Neural progenitor cell (in vitro differentiated cells): ENCODE results near the gene PDE3B. TPM values are rescaled to one million over a fixed set of nuclear protein-coding genes. Genes with fewer than 3 reads are reported as not detected.
"Not testable (repeated sequence)": the region's sequence is repeated elsewhere in the genome, so short reads cannot be mapped to it uniquely, and the experiment has no call there.

Experiments
- DNase-seq: peaks from one replicate; pipeline ENCODE4 v3.0.0-alpha.2; 2016; ENCODE audit warnings: low spot score
- H2AFZ ChIP-seq: fragments of 200-600 bp; sonication (generic); replicated peaks from 2 replicates; pipeline ENCODE4 v1.6.1; 2016; ENCODE audit warnings: antibody characterized with exemption
- H3F3A ChIP-seq: fragments of 200-600 bp; sonication (generic); 2 replicates; pipeline ENCODE4 v1.6.1; 2016; ENCODE audit warnings: antibody characterized with exemption, low read depth
- H3K27ac ChIP-seq: fragments of 200-600 bp; sonication (generic); 2 replicates; pipeline ENCODE4 v1.5.1; 2016; ENCODE audit warnings: mild to moderate bottlenecking
- H3K27me3 ChIP-seq: fragments of 200-600 bp; sonication (generic); 2 replicates; pipeline ENCODE4 v1.6.1; 2016; ENCODE audit warnings: mild to moderate bottlenecking, moderate library complexity
- H3K36me3 ChIP-seq: fragments of 200-600 bp; sonication (generic); 2 replicates; pipeline ENCODE4 v1.5.1; 2016
- H3K4me1 ChIP-seq: fragments of 200-600 bp; sonication (generic); 2 replicates; pipeline ENCODE4 v1.6.1; 2016; ENCODE audit warnings: mixed run types
- H3K4me2 ChIP-seq: fragments of 200-600 bp; sonication (generic); 2 replicates; pipeline ENCODE4 v1.6.1; 2016
- H3K4me3 ChIP-seq: fragments of 200-600 bp; sonication (generic); 2 replicates; pipeline ENCODE4 v1.5.1; 2016
- H3K79me2 ChIP-seq: fragments of 200-600 bp; sonication (generic); 2 replicates; pipeline ENCODE4 v1.6.1; 2016; ENCODE audit warnings: low read depth
- H3K9ac ChIP-seq: fragments of 200-600 bp; sonication (generic); 2 replicates; pipeline ENCODE4 v1.6.1; 2016
- H3K9me3 ChIP-seq: fragments of 200-600 bp; sonication (generic); 2 replicates; pipeline ENCODE4 v1.5.1; 2016; ENCODE audit warnings: low read depth
- H4K20me1 ChIP-seq: fragments of 200-600 bp; sonication (generic); 2 replicates; pipeline ENCODE4 v1.6.1; 2016; ENCODE audit warnings: low read depth
- H3K27ac Mint-ChIP-seq: 3 replicates; pipeline ENCODE4 v1.8.0; 2021; ENCODE audit warnings: mixed read lengths
- H3K27me3 Mint-ChIP-seq: 2 replicates; pipeline ENCODE4 v1.8.0; 2022; ENCODE audit warnings: low read depth, mild to moderate bottlenecking, inconsistent platforms, moderate library complexity, mixed read lengths; ENCODE audit not compliant: insufficient read depth
- H3K36me3 Mint-ChIP-seq: 3 replicates; pipeline ENCODE4 v1.8.0; 2021; ENCODE audit warnings: mixed read lengths
- H3K4me1 Mint-ChIP-seq: 3 replicates; pipeline ENCODE4 v1.8.0; 2021; ENCODE audit warnings: mixed read lengths
- H3K4me3 Mint-ChIP-seq: 3 replicates; pipeline ENCODE4 v1.8.0; 2021; ENCODE audit warnings: mild to moderate bottlenecking, moderate library complexity, mixed read lengths
- H3K9me3 Mint-ChIP-seq: 3 replicates; pipeline ENCODE4 v1.8.0; 2020; ENCODE audit warnings: mixed read lengths
- EZH2 ChIP-seq: fragments of 200-600 bp; sonication (generic); IDR thresholded peaks from 2 replicates; pipeline ENCODE4 v1.6.1; 2017; ENCODE audit warnings: antibody characterized with exemption, mild to moderate bottlenecking, moderate library complexity
- EZH2phosphoT487 ChIP-seq: fragments of 200-600 bp; sonication (generic); IDR thresholded peaks from 2 replicates; pipeline ENCODE4 v1.6.1; 2017; ENCODE audit warnings: antibody characterized with exemption
- total RNA-seq: library from RNA; depleted of rRNA; stranded (reverse); fragments of >200 nt; gene quantifications from 2 replicates; pipeline ENCODE4 v1.2.3, GENCODE V29; 2015; ENCODE audit warnings: low replicate concordance
- TF ChIP-seq, protein P1 (sequence below): fragments of 200-600 bp; sonication (generic); IDR thresholded peaks from 2 replicates; pipeline ENCODE4 v1.5.1; 2017; ENCODE audit warnings: antibody characterized with exemption, mild to moderate bottlenecking

The PDE3B gene
- total RNA-seq, 1 donor from 2014 or later, result 14.3 TPM

DNA sequence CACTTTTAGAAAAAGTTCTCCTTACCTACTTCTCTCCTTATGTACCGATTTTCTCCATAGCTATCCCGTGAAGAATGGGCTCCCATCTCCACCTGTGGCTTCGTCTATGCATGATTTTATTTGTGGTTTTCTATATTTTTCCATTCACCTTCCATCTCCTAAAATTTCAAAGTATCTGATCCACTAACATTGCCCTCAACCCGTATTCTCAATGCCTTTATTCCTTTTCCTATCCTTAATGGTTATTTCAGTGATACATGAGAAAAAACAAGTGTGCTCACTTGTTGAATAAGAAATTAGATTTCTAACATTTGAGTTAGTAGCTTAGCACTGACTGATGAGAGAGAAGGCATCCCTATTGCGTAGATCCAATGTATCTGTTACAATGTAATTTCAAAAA lies 231.6 kb downstream of the PDE3B start:
- TF ChIP-seq EZH2phosphoT487, result no peak
- no peak for TF ChIP-seq EZH2
- TF ChIP-seq, protein P1, sequence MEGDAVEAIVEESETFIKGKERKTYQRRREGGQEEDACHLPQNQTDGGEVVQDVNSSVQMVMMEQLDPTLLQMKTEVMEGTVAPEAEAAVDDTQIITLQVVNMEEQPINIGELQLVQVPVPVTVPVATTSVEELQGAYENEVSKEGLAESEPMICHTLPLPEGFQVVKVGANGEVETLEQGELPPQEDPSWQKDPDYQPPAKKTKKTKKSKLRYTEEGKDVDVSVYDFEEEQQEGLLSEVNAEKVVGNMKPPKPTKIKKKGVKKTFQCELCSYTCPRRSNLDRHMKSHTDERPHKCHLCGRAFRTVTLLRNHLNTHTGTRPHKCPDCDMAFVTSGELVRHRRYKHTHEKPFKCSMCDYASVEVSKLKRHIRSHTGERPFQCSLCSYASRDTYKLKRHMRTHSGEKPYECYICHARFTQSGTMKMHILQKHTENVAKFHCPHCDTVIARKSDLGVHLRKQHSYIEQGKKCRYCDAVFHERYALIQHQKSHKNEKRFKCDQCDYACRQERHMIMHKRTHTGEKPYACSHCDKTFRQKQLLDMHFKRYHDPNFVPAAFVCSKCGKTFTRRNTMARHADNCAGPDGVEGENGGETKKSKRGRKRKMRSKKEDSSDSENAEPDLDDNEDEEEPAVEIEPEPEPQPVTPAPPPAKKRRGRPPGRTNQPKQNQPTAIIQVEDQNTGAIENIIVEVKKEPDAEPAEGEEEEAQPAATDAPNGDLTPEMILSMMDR, result no peak
- Mint-ChIP-seq H3K36me3 (peaks cover 2% of the 10 kb centered on the region), H3K4me1 (no peaks in the 10 kb centered on the region), H3K4me3 (no peak overlapping the region), H3K27me3 (no peaks in the 10 kb centered on the region), H3K27ac (no peak overlapping the region), H3K9me3 (no peaks in the 10 kb centered on the region)
- Histone ChIP-seq H3K4me3 (no peak overlapping the region), H2AFZ (no peak overlapping the region), H3K4me2 (no peak overlapping the region), H3K4me1 (no peaks in the 10 kb centered on the region), H3K9ac (no peak overlapping the region), H4K20me1 (no peaks in the 10 kb centered on the region), H3K27ac (no peak overlapping the region), H3K9me3 (no peaks in the 10 kb centered on the region), H3K27me3 (no peaks in the 10 kb centered on the region), H3K79me2 (no peaks in the 10 kb centered on the region), H3F3A (no peaks in the 10 kb centered on the region), H3K36me3 (no peaks in the 10 kb centered on the region)
- DNase-seq, result no peak

DNA sequence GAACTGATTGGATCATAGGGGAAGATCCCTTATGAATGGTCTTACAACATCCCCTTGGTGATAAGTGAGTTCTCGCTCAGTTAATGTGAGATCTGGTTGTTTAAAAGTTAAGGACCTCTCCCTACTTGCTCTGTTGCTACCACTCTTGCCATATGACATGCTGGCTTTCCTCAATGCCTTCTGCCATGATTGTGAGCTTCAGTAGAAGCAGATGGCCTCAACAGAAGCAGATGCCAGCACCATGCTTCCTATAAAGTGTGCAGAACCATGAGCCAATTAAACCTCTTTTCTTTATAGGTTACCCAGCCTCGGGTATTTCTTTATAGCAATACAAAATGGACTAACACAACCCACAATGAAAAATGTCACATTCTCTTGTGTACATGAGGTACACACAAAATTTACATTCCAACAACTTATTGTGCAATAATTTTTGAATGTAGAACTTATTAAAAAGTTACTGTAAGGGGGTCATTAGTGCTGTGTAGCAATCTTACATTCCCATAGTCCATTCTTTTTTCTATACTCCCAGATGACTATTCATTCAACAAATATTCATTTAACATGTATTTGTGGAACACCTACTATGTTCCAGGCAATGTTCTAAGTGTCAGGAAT lies 238.1 kb downstream of the PDE3B start:
- H3K27ac Mint-ChIP-seq, result no peak overlapping the region
- Histone ChIP-seq H3K9ac (no peak overlapping the region), H3K27ac (no peak overlapping the region), H3K79me2 (no peaks in the 10 kb centered on the region), H3K4me3 (no peak overlapping the region), H3F3A (no peaks in the 10 kb centered on the region), H3K36me3 (no peaks in the 10 kb centered on the region), H3K4me2 (no peak overlapping the region), H2AFZ (no peak overlapping the region), H3K4me1 (no peaks in the 10 kb centered on the region), H4K20me1 (no peaks in the 10 kb centered on the region), H3K9me3 (no peaks in the 10 kb centered on the region), H3K27me3 (no peaks in the 10 kb centered on the region)
- peaks cover 18% of the 10 kb centered on the region for H3K36me3 Mint-ChIP-seq
- no peaks in the 10 kb centered on the region for H3K4me1 Mint-ChIP-seq
- DNase-seq, result no peak
- no peaks in the 10 kb centered on the region for H3K27me3 Mint-ChIP-seq
- peaks cover 7% of the 10 kb centered on the region for H3K9me3 Mint-ChIP-seq
- H3K4me3 Mint-ChIP-seq, result no peak overlapping the region
- TF ChIP-seq, protein P1, result no peak
- no peak for TF ChIP-seq EZH2
- no peak for TF ChIP-seq EZH2phosphoT487

DNA sequence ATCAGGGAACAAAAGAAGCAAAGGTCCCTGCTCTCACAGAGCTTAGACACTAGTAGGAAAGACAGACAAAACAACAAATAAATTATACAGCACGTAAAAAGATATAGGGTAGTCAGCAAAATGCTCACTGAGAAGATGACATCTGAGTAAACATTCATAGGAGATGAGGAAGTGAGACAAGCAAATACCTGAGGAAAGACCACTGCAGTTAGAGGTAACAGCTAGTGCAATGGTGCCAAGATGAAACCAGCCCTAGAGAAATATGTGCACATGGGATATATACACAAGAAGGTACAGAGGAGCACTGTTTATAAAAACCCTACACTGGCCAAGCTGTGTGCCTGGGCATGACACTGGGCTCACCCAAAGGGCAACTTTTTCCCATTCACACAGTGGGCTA lies 238.6 kb downstream of the PDE3B start:
- Histone ChIP-seq H3K9ac (no peak overlapping the region), H3K27me3 (no peaks in the 10 kb centered on the region), H3K4me2 (no peak overlapping the region), H4K20me1 (no peaks in the 10 kb centered on the region), H2AFZ (no peak overlapping the region), H3K4me3 (no peak overlapping the region), H3K9me3 (no peaks in the 10 kb centered on the region), H3K79me2 (no peaks in the 10 kb centered on the region), H3K27ac (no peak overlapping the region), H3K36me3 (no peaks in the 10 kb centered on the region), H3K4me1 (no peaks in the 10 kb centered on the region), H3F3A (no peaks in the 10 kb centered on the region)
- DNase-seq, result no peak
- H3K27me3 Mint-ChIP-seq, result no peaks in the 10 kb centered on the region
- no peak for TF ChIP-seq EZH2
- TF ChIP-seq, protein P1, result no peak
- peaks cover 18% of the 10 kb centered on the region for H3K36me3 Mint-ChIP-seq
- H3K4me3 Mint-ChIP-seq, result no peak overlapping the region
- H3K9me3 Mint-ChIP-seq, result peaks cover 7% of the 10 kb centered on the region
- H3K27ac Mint-ChIP-seq, result no peak overlapping the region
- no peaks in the 10 kb centered on the region for H3K4me1 Mint-ChIP-seq

- not testable (repeated sequence) for H3K4me1 ChIP-seq, H3K36me3 ChIP-seq, H3K27ac Mint-ChIP-seq, DNase-seq, H3K9ac ChIP-seq, H3K4me3 Mint-ChIP-seq, H3K79me2 ChIP-seq, H4K20me1 ChIP-seq, H3K4me2 ChIP-seq, H3K4me1 Mint-ChIP-seq, H2AFZ ChIP-seq, H3K9me3 Mint-ChIP-seq, H3F3A ChIP-seq, H3K4me3 ChIP-seq, H3K27me3 ChIP-seq, H3K27me3 Mint-ChIP-seq, H3K9me3 ChIP-seq, H3K27ac ChIP-seq
- H3K36me3 Mint-ChIP-seq, result peaks cover 21% of the 10 kb centered on the region
Measured at GRCh38 chr11:14883683-14884082, 240.1 kb downstream of the PDE3B start.
